ENCODE results near the gene THOC7.

Gene THOC7

DNA sequence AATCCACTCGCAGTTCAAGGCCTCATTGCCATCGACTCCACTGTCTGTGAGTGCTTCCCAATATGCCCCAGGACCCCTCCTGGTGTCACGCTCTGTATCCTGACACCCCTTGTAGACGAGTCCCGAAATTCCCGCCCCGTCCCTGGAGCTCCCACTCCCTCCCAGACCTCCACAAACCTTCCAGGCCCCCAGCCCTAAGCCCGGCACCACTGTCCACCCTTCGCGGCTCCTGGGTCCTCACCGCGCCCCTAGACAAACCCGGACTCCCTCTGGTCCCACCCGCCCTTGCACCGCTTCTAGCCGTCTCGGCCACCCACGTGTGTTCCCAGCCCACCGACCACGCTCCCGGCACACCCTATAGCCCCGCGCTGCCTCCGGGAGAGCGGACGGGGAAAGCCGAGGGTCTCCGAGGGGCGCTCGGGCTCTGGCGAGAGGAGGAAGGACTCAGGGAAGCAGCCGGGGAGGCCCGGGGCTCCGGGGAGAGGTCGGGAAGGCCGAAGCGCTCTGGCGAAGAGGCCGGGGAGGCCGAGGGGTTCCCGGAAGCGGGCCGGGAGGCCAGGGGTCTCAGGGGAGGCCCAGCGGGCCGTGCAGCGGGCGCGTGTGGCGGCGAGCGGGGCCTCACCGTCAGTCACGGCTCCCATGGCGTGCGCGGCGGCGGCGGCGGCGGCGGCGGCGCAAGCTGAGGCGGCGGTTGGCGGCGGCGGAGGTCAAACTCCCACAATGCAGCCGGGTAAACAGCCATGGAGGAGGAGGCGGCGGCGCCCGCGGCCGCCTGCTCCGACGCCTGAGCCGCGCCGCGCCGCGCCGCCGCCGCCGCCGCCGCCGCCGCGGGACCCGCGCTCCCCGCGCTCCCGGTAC lies at the start of gene THOC7, which contains the start of gene ATXN7:
Gene THOC7 (minus strand): TSS at position 656 of the 858 bp plus-strand sequence. CDS start 15 bp downstream, at position 641.
Gene ATXN7 (plus strand): TSS at position 718 of the 858 bp plus-strand sequence. CDS start 48,732 bp downstream, outside the sequence.
- peak within 1 kb of the TSS; percentile 89 for H3K4me3 ChIP-seq (ENCODE audit: low read depth, low read length)
- TF ChIP-seq, protein P1, sequence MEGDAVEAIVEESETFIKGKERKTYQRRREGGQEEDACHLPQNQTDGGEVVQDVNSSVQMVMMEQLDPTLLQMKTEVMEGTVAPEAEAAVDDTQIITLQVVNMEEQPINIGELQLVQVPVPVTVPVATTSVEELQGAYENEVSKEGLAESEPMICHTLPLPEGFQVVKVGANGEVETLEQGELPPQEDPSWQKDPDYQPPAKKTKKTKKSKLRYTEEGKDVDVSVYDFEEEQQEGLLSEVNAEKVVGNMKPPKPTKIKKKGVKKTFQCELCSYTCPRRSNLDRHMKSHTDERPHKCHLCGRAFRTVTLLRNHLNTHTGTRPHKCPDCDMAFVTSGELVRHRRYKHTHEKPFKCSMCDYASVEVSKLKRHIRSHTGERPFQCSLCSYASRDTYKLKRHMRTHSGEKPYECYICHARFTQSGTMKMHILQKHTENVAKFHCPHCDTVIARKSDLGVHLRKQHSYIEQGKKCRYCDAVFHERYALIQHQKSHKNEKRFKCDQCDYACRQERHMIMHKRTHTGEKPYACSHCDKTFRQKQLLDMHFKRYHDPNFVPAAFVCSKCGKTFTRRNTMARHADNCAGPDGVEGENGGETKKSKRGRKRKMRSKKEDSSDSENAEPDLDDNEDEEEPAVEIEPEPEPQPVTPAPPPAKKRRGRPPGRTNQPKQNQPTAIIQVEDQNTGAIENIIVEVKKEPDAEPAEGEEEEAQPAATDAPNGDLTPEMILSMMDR (IDR thresholded peaks at IDR 0.05; ENCODE audit: low read depth, low read length): no peak

DNA sequence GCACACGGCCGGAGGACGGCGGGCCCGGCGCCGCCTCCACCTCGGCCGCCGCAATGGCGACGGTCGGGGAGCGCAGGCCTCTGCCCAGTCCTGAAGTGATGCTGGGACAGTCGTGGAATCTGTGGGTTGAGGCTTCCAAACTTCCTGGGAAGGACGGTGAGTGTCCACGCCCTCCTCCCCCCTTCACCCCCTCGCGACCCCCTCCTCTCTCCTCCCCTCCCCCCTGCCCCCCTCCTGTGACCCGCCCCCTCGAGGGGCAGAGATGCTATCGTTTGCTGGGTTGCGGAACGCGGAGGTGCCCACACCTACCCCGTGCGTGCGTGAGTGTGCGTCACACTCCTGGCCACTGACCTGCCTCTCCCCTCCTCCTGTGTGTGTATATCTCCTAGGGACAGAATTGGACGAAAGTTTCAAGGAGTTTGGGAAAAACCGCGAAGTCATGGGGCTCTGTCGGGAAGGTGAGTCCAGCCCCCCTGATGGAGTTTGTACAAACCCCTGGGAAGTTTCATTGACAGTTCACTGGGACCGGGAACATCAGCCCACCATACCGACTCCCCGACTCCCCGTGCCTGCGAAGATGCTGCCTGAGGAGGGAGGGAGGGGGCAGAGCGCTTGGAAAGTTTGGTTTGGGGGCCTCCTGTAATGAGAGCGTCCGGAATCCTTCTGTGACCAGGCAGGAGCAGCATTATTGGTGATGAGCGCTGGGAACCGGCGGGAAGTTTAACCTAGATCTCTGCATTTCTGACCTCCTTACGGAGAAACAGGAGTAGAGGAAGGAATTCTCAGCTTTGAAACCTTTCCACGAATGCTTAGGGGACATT lies 49.4 kb upstream of the THOC7 start:
- TF ChIP-seq, protein P1 (IDR thresholded peaks at IDR 0.05; ENCODE audit: low read depth, low read length): no peak

DNA sequence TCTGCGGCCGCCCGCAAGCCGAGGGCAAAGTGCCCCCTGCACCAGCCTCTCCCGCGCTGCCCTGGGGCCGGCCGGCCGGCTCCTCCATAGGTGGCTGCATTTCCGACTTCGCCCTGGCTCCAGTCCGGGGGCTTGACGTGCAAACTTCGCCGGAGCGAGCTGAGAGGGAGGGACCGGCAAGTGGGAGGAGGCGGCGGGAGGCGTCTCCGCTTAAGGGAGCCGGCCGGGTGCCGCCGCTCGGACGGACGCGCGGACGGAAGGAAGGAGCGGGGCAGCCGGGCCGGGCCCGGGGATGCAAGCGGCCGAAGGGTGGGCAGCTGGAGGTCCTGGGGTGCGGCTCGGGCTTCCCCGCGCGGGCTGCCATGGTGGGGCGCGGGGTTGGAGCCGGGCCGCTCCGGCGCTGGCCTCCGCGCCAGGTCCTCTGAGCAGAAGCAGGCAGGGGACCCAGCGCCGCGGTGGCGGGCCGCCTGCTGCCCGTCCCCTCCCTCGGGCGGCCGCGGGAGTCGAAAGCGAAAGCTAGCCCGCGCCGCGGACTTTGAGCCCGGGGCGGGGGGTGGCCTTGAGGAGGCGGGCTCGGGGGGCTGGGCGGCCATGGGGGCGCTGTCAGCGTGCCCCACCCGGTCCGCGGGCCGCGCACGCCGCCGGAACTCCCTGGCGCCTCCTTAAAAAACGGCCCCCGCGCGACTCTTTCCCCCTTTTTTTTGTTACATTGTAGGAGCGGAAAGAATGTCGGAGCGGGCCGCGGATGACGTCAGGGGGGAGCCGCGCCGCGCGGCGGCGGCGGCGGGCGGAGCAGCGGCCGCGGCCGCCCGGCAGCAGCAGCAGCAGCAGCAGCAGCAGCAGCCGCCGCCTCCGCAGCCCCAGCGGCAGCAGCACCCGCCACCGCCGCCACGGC lies 48.5 kb upstream of the THOC7 start, which contains the start of gene SCAANT1:
Gene SCAANT1 (minus strand): TSS at position 511 of the 895 bp plus-strand sequence.
- TF ChIP-seq, protein P1 (IDR thresholded peaks at IDR 0.05; ENCODE audit: low read depth, low read length): no peak
- peak within 1 kb of the TSS; percentile 59 for H3K4me3 ChIP-seq (ENCODE audit: low read depth, low read length)

More for the DNA sequence above, 49.4 kb upstream of the THOC7 start:
- peak overlapping the region; percentile 59 for H3K4me3 ChIP-seq (ENCODE audit: low read depth, low read length)

DNA sequence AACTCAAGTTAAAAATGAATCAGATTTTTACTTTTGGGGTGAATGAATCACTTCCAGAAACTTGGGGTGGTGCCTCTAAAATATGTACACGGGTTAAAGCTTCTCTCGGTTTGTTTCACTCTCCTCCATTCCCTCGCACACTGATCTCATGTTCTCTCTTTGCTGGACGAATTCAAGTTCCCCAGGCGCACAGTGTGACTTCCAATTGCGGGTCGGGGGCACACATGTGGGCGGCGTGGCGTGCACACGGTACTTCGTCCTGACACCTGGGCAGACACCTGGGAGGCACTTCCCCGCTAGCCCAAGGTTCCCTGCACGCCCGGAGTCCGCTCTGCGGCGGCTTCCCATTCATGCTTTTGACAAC lies 47.9 kb upstream of the THOC7 start:
- TF ChIP-seq, protein P1 (IDR thresholded peaks at IDR 0.05; ENCODE audit: low read depth, low read length): no peak
- peak overlapping the region; percentile 59 for H3K4me3 ChIP-seq (ENCODE audit: low read depth, low read length)

DNA sequence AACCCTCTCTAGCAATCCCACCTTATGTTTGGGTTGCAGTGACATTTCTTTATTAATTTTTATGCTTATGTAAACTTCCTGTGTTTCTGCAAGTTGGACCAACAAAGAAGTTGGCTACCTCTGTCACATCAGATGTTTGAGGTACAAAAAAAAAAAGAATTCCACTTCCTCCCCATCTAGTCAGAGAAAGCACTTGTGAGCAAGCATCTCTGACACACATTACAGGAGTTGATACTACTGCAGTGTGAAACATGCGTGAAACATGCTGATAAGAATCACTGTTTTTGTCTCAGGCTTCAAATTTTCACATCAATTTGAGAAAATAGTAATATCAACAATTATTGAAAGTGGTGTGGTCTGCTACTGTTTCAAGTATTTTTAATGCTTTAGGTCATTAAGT lies 47.3 kb upstream of the THOC7 start:
- peak overlapping the region; percentile 59 for H3K4me3 ChIP-seq (ENCODE audit: low read depth, low read length)

DNA sequence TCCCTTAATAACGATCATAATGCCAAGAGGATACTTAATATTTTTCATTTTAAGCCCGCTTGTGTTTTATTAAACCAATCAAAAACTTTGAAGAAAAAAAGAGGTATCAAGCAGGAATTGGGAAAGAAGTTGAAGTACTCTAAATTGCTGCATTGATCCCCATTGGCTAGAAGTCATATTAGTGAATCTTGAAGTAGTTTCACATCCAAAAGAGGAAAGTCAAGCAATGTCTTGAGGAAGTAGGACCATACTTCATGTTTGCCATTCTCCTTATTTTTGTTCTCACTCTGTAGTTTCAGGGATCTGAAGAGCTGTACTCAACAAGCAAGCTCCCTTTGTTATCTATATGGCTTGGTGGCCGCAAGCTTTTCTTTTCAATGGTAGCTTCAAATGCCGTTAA lies 46.4 kb upstream of the THOC7 start:
- no peak overlapping the region for H3K4me3 ChIP-seq (ENCODE audit: low read depth, low read length)
- TF ChIP-seq, protein P1 (IDR thresholded peaks at IDR 0.05; ENCODE audit: low read depth, low read length): no peak

More for the DNA sequence above, 47.3 kb upstream of the THOC7 start:
- TF ChIP-seq, protein P1 (IDR thresholded peaks at IDR 0.05; ENCODE audit: low read depth, low read length): no peak
